Gastroesophageal sphincter (tissue), 4 donors: ENCODE results near the gene MTNR1A. TPM values are rescaled to one million over a fixed set of nuclear protein-coding genes. Genes with fewer than 3 reads are reported as not detected.
"Not testable (repeated sequence)": the region's sequence is repeated elsewhere in the genome, so short reads cannot be mapped to it uniquely, and the experiment has no call there.

Experiments
- ATAC-seq: fragments of 150-250 bp; one replicate; pipeline ENCODE4 v1.9.1; 2016; ENCODE audit warnings: mild to moderate bottlenecking, moderate library complexity
- H3K27ac ChIP-seq, 4 donors: fragments of 200-600 bp; sonication (generic) in 3 of 4; 1 replicate in 3 of 4; 2 replicates in 1 of 4; pipeline ENCODE4 v1.5.1; 2016 to 2019
- H3K27me3 ChIP-seq: fragments of 200-600 bp; sonication (generic); one replicate; pipeline ENCODE4 v1.5.1; 2019
- H3K36me3 ChIP-seq, 2 donors: fragments of 200-600 bp; sonication (generic); one replicate each; pipeline ENCODE4 v1.5.1; 2019; ENCODE audit warnings: control low read depth in 1 of 2
- H3K4me1 ChIP-seq, 3 donors: fragments of 200-600 bp; sonication (generic); 1 replicate in 2 of 3; 2 replicates in 1 of 3; pipeline ENCODE4 v1.5.1; 2016 to 2019; ENCODE audit warnings: control low read depth in 2 of 3
- H3K4me3 ChIP-seq, 2 donors: fragments of 200-600 bp; sonication (generic); one replicate each; pipeline ENCODE4 v1.5.1; 2019; ENCODE audit warnings: mild to moderate bottlenecking in 1 of 2, moderate library complexity in 1 of 2
- H3K9me3 ChIP-seq, 3 donors: fragments of 200-600 bp; sonication (generic); one replicate each; pipeline ENCODE4 v1.5.1; 2017 to 2019; ENCODE audit warnings: control low read depth in 2 of 3
- EP300 ChIP-seq: sonication (generic); formaldehyde crosslinking; IDR thresholded peaks from one replicate; pipeline ENCODE4 v1.6.1; 2017; ENCODE audit warnings: antibody characterized with exemption, mild to moderate bottlenecking
- POLR2A ChIP-seq, 2 donors: fragments of 450-650 bp; IDR thresholded peaks; one replicate each; pipeline ENCODE4 v1.6.1; 2017; ENCODE audit warnings: antibody characterized with exemption in 2 of 2, mild to moderate bottlenecking in 2 of 2, moderate library complexity in 1 of 2
- POLR2AphosphoS5 ChIP-seq: sonication (generic); formaldehyde crosslinking; IDR thresholded peaks from one replicate; pipeline ENCODE4 v1.6.1; 2017; ENCODE audit warnings: antibody characterized with exemption
- WGBS, 2 donors: methylation state at CpG; one replicate each; pipeline ENCODE4 v1.1.5; 2018; ENCODE audit warnings: low coverage in 1 of 2; 5-methylcytosine and 5-hydroxymethylcytosine counted together
- total RNA-seq, 4 donors: library from RNA; depleted of rRNA; stranded (reverse); fragments of >200 nt; gene quantifications; one replicate each; pipeline ENCODE4 v1.1.0, GENCODE V29; 2016
- TF ChIP-seq, protein P1 (sequence below), 4 experiments: fragments of 200-600 bp in 2 of 4; fragments of 450-650 bp in 2 of 4; sonication (generic) in 1 of 4; IDR thresholded peaks; one replicate each; pipeline ENCODE4 v1.5.1; 2017 to 2019; ENCODE audit warnings: antibody characterized with exemption in 4 of 4, mild to moderate bottlenecking in 2 of 4, moderate library complexity in 2 of 4

MTNR1A gene
- total RNA-seq, 4 donors from 2014 or later, result not detected

GRCh38 chr4:186534056-186534455 is 21.3 kb downstream of the MTNR1A start:
- TF ChIP-seq POLR2AphosphoS5, result no peak
- TF ChIP-seq, protein P1, sequence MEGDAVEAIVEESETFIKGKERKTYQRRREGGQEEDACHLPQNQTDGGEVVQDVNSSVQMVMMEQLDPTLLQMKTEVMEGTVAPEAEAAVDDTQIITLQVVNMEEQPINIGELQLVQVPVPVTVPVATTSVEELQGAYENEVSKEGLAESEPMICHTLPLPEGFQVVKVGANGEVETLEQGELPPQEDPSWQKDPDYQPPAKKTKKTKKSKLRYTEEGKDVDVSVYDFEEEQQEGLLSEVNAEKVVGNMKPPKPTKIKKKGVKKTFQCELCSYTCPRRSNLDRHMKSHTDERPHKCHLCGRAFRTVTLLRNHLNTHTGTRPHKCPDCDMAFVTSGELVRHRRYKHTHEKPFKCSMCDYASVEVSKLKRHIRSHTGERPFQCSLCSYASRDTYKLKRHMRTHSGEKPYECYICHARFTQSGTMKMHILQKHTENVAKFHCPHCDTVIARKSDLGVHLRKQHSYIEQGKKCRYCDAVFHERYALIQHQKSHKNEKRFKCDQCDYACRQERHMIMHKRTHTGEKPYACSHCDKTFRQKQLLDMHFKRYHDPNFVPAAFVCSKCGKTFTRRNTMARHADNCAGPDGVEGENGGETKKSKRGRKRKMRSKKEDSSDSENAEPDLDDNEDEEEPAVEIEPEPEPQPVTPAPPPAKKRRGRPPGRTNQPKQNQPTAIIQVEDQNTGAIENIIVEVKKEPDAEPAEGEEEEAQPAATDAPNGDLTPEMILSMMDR (IDR thresholded peaks at IDR 0.05), result no peak
- no peak for TF ChIP-seq POLR2A (IDR thresholded peaks at IDR 0.05)
- TF ChIP-seq EP300, result no peak
- H3K9me3 ChIP-seq, result peaks cover 0 to under 1% (median 0%) of the 10 kb centered on the region in 3 donors
- WGBS, 2 donors, result 89 to 92% methylated on average over 18 of the region's 21 CpGs
- no peak for ATAC-seq
- H3K27me3 ChIP-seq, result no peaks in the 10 kb centered on the region
- H3K36me3 ChIP-seq, result no peaks in the 10 kb centered on the region
- H3K4me3 ChIP-seq, result no peak overlapping the region
- H3K27ac ChIP-seq, result no peak overlapping the region
- H3K4me1 ChIP-seq, result no peaks in the 10 kb centered on the region

GRCh38 chr4:186523927-186524326 is 31.4 kb downstream of the MTNR1A start:
- 83 to 86% methylated on average over 1 to 4 of the region's 4 CpGs for WGBS, 2 donors
- not testable (repeated sequence) for H3K9me3 ChIP-seq, H3K4me1 ChIP-seq, H3K4me3 ChIP-seq, ATAC-seq, H3K27me3 ChIP-seq, H3K27ac ChIP-seq, H3K36me3 ChIP-seq

- no peaks in the 10 kb centered on the region for H3K27me3 ChIP-seq
- no peak overlapping the region for H3K4me3 ChIP-seq
- TF ChIP-seq EP300, result no peak
- TF ChIP-seq, protein P1 (IDR thresholded peaks at IDR 0.05), result no peak
- no peak for TF ChIP-seq POLR2A (IDR thresholded peaks at IDR 0.05)
- no peak overlapping the region for H3K27ac ChIP-seq
- H3K36me3 ChIP-seq, result no peaks in the 10 kb centered on the region
- H3K9me3 ChIP-seq, result peaks cover 0 to 5% (median 0%) of the 10 kb centered on the region in 3 donors
- no peaks in the 10 kb centered on the region for H3K4me1 ChIP-seq
- 50 to 59% methylated on average over 1 to 3 of the region's 4 CpGs for WGBS, 2 donors
- no peak for ATAC-seq
Observed at GRCh38 chr4:186516287-186516686, 39.1 kb downstream of the MTNR1A start.

- H3K27ac ChIP-seq, result no peak overlapping the region
- H3K36me3 ChIP-seq, result no peaks in the 10 kb centered on the region
- no peak for TF ChIP-seq POLR2A (IDR thresholded peaks at IDR 0.05)
- no peak for TF ChIP-seq POLR2AphosphoS5
- TF ChIP-seq, protein P1 (IDR thresholded peaks at IDR 0.05), result no peak
- TF ChIP-seq EP300, result no peak
- H3K9me3 ChIP-seq, result peaks cover 0 to 23% (median 0%) of the 10 kb centered on the region in 3 donors
- WGBS, 2 donors, result 68 to 74% methylated on average over 5 to 7 of the region's 8 CpGs
- H3K27me3 ChIP-seq, result no peaks in the 10 kb centered on the region
- no peak overlapping the region for H3K4me3 ChIP-seq
- H3K4me1 ChIP-seq, result no peaks in the 10 kb centered on the region
- no peak for ATAC-seq
Observed at GRCh38 chr4:186514271-186514950, 41.0 kb downstream of the MTNR1A start.

DNA sequence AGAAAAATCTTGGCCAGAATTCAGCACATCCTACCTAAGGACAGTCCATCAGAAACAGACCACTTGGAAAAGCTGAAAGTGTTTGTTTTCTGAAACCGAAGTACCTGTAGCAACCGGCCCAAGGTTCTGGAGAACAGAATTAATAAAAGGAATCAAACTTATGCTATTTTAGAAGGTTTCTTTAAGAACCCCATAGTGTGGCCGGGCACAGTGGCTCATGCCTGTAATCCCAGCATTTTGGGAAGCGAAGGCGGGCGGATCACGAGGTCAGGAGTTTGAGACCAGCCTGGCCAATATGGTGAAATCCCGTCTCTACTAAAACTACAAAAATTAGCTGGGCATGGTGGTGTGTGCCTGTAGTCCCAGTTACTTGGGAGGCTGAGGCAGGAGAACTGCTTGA is 50.6 kb downstream of the MTNR1A start:
- not testable (repeated sequence) for ATAC-seq, H3K9me3 ChIP-seq, H3K27ac ChIP-seq, H3K4me3 ChIP-seq, H3K27me3 ChIP-seq, H3K36me3 ChIP-seq, H3K4me1 ChIP-seq
- WGBS, 2 donors, result 59 to 89% methylated on average over 3 to 5 of the region's 8 CpGs

- Histone ChIP-seq H3K4me1 (no peaks in the 10 kb centered on the region), H3K27me3 (peaks cover 5% of the 10 kb centered on the region), H3K9me3 (no peaks in the 10 kb centered on the region), H3K36me3 (no peaks in the 10 kb centered on the region), H3K27ac (no peak overlapping the region), H3K4me3 (no peak overlapping the region)
- TF ChIP-seq POLR2A (IDR thresholded peaks at IDR 0.05) (no peak), POLR2AphosphoS5 (no peak), EP300 (no peak)
- TF ChIP-seq, protein P1 (IDR thresholded peaks at IDR 0.05), result no peak
- 74 to 90% methylated on average over 2 of the region's 2 CpGs for WGBS, 2 donors
- no peak for ATAC-seq
Observed at GRCh38 chr4:186502231-186502630, 53.1 kb downstream of the MTNR1A start.
